Fibroblast of lung (primary cell): ENCODE data around the gene FXN. TPM values are rescaled to one million over a fixed set of nuclear protein-coding genes. Genes with fewer than 3 reads are reported as not detected.
"Not testable (repeated sequence)": the region's sequence is repeated elsewhere in the genome, so short reads cannot be mapped to it uniquely, and the experiment has no call there.

ENCODE experiments used
- DNase-seq, 2 donors: peaks; one replicate each; pipeline versions ENCODE4 v3.0.0 to v3.0.0-alpha.2; 2010; ENCODE audit warnings: low read depth in 2 of 2
- H2AFZ ChIP-seq: 2 replicates; pipeline ENCODE4 v1.5.1; 2012; ENCODE audit warnings: low read length, control low read depth, inconsistent platforms
- H3K27ac ChIP-seq: 2 replicates; pipeline ENCODE4 v1.5.1; 2011; ENCODE audit warnings: low read length, control low read depth; ENCODE audit not compliant: insufficient read depth
- H3K27me3 ChIP-seq: 2 replicates; pipeline ENCODE4 v1.5.1; 2011; ENCODE audit warnings: mild to moderate bottlenecking, low read length; ENCODE audit not compliant: control insufficient read depth, insufficient read depth
- H3K36me3 ChIP-seq: 2 replicates; pipeline ENCODE4 v1.5.1; 2011; ENCODE audit warnings: low read length; ENCODE audit not compliant: control insufficient read depth, insufficient read depth
- H3K4me1 ChIP-seq: 2 replicates; pipeline ENCODE4 v1.5.1; 2011; ENCODE audit warnings: low read length; ENCODE audit not compliant: control insufficient read depth, insufficient read depth; ENCODE audit errors: extremely low read depth
- H3K4me2 ChIP-seq: 2 replicates; pipeline ENCODE4 v1.5.1; 2011; ENCODE audit warnings: low read length, control low read depth; ENCODE audit not compliant: insufficient read depth; ENCODE audit errors: extremely low read depth
- H3K4me3 ChIP-seq, 4 experiments: fragments of 200-600 bp in 1 of 4; sonication (generic) in 1 of 4; replicated peaks in 1 of 4; 2 replicates each; pipeline ENCODE4 v1.5.1; 2011 to 2016; ENCODE audit warnings: low read length in 4 of 4, low read depth in 3 of 4, mild to moderate bottlenecking in 3 of 4, control low read depth in 2 of 4, inconsistent platforms in 1 of 4, mixed read lengths in 1 of 4; ENCODE audit not compliant: insufficient read depth in 1 of 4; ENCODE audit errors: control extremely low read depth in 1 of 4
- H3K79me2 ChIP-seq: 2 replicates; pipeline ENCODE4 v1.5.1; 2012; ENCODE audit warnings: mild to moderate bottlenecking, low read length, inconsistent platforms; ENCODE audit not compliant: control insufficient read depth, insufficient read depth
- H3K9ac ChIP-seq: 2 replicates; pipeline ENCODE4 v1.5.1; 2011; ENCODE audit warnings: mild to moderate bottlenecking, low read length, control low read depth; ENCODE audit not compliant: insufficient read depth
- H3K9me3 ChIP-seq: 2 replicates; pipeline ENCODE4 v1.5.1; 2012; ENCODE audit warnings: low read depth, low read length; ENCODE audit not compliant: control insufficient read depth, insufficient read depth
- H4K20me1 ChIP-seq: 2 replicates; pipeline ENCODE4 v1.5.1; 2011; ENCODE audit warnings: low read length; ENCODE audit not compliant: control insufficient read depth, insufficient read depth; ENCODE audit errors: extremely low read depth
- EZH2 ChIP-seq: IDR thresholded peaks from 2 replicates; pipeline ENCODE4 v1.5.1; 2012; ENCODE audit warnings: low read length, control low read depth, mild to moderate bottlenecking; ENCODE audit errors: missing control alignments
- polyA plus RNA-seq, 2 donors: library from polyadenylated mRNA; depleted of rRNA in 1 of 2; stranded (reverse) in 1 of 2; unstranded in 1 of 2; fragments of >200 nt; gene quantifications; 2 replicates each; pipeline ENCODE4 v1.2.1, GENCODE V29; 2011 to 2012; ENCODE audit warnings: missing spikeins in 1 of 2
- total RNA-seq: library from RNA; depleted of rRNA; stranded (reverse); fragments of >200 nt; gene quantifications from 2 replicates; pipeline ENCODE4 v1.2.1, GENCODE V29; 2014
- TF ChIP-seq, protein P1 (sequence below), 2 donors: IDR thresholded peaks in 1 of 2; conservative IDR thresholded peaks in 1 of 2; 1 replicate in 1 of 2; 2 replicates in 1 of 2; pipeline ENCODE4 v1.5.1; 2011 to 2012; ENCODE audit warnings: low read length in 2 of 2, control low read depth in 1 of 2, inconsistent platforms in 1 of 2, low read depth in 1 of 2, mild to moderate bottlenecking in 1 of 2

FXN gene
- total and polyA plus RNA-seq, 2 donors (not counting 1 experiment from before 2014, with no cell fraction given), result 0.99 to 21.6 TPM

DNA sequence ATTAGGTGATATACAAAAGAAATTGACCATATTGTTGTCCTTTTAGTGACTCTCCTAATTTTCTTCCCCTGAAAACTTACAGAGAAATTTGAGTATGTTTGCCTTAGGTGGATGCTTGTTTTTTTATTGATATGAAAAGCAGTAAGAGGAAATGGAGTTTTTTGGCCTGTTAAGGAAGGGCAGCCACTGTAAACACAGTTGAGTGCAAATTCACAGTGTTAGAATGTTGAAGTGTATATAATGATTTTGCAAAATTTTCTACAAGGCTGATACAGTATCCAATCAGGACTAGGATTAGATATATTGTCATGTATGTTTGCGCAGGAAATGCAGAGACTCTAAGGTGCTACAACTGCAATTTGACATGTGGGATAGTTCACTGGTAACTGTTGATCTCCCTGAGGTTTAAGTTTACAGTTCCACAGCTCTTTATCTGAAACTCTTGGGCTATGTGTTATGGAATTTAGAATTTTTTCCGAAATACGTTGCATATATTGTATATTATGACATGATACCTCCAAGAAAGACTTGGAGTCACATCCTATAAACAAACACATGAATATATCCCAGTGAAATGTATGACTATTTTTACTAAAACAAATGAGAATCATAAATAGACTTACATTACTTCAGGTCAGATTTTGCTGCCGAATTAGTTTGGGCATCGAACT, 62.5 kb downstream of the FXN start:
- peak in 1 of 2 donors; percentile 7 for DNase-seq
- H3K4me1 ChIP-seq, result no peaks in the 10 kb centered on the region
- no peaks in the 10 kb centered on the region for H3K36me3 ChIP-seq
- H2AFZ ChIP-seq, result no peak overlapping the region
- no peak overlapping the region for H3K4me2 ChIP-seq
- no peak for TF ChIP-seq EZH2
- TF ChIP-seq, protein P1, sequence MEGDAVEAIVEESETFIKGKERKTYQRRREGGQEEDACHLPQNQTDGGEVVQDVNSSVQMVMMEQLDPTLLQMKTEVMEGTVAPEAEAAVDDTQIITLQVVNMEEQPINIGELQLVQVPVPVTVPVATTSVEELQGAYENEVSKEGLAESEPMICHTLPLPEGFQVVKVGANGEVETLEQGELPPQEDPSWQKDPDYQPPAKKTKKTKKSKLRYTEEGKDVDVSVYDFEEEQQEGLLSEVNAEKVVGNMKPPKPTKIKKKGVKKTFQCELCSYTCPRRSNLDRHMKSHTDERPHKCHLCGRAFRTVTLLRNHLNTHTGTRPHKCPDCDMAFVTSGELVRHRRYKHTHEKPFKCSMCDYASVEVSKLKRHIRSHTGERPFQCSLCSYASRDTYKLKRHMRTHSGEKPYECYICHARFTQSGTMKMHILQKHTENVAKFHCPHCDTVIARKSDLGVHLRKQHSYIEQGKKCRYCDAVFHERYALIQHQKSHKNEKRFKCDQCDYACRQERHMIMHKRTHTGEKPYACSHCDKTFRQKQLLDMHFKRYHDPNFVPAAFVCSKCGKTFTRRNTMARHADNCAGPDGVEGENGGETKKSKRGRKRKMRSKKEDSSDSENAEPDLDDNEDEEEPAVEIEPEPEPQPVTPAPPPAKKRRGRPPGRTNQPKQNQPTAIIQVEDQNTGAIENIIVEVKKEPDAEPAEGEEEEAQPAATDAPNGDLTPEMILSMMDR (conservative IDR thresholded peaks at IDR 0.05 in 1 of 2, IDR thresholded peaks at IDR 0.05 in 1 of 2; ENCODE audit: low read depth in 1 of 2, low read length in 2 of 2), result no peak
- no peaks in the 10 kb centered on the region for H3K9me3 ChIP-seq
- H3K4me3 ChIP-seq, result no peak overlapping the region
- no peaks in the 10 kb centered on the region for H3K27me3 ChIP-seq
- H3K79me2 ChIP-seq, result no peaks in the 10 kb centered on the region
- H3K27ac ChIP-seq, result no peak overlapping the region
- no peaks in the 10 kb centered on the region for H4K20me1 ChIP-seq
- H3K9ac ChIP-seq, result no peak overlapping the region

DNA sequence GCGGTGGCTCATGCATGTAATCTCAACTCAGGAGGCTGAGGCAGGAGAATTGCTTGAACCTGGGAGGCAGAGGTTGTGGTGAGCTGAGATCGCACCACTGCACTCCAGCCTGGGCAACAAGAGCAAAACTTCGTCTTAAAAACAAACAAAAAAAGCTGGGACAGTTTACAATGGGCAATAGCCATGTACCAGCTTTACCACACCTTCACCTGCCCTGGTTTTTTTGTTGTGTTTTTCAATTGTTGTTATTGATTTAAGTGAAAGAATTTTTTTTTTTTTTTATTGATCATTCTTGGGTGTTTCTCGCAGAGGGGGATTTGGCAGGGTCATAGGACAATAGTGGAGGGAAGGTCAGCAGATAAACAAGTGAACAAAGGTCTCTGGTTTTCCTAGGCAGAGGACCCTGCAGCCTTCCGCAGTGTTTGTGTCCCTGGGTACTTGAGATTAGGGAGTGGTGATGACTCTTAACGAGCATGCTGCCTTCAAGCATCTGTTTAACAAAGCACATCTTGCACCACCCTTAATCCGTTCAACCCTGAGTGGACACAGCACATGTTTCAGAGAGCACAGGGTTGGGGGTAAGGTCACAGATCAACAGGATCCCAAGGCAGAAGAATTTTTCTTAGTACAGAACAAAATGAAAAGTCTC, 67.9 kb downstream of the FXN start:
- not testable (repeated sequence) for H3K27ac ChIP-seq, DNase-seq

DNA sequence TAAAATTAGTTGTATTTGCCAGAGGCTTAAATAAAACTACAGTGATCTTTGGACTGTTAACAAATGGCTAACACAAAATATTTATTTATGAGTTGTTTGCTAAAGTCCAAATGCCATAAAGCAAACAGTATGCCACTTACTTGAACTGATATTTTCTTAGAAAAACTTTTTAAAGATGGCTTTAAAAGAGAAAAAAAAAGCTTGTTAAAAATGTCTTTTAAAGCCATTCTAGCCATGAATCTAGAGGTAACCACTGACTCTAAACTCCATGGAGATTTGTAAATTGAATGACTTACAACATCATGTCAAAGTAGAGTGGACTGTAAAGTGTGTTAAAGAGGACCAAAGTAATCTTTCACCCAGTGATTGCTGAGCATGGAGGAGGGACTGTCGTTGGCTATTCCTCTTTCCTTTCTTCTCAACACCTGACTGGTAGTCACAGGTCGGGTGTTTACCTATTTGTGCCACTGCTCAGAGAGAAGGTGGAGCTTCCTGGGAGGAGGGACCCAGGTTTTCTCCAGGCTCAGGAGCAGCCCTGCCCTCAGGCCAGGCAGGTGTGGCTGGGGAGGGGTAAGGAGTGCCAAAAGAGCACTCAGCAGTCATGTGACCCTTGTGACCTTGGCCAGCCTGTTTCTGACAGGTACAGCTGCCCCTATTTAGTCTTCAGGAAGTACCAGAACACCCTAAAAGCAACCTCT, 69.4 kb downstream of the FXN start:
- TF ChIP-seq, protein P1 (conservative IDR thresholded peaks at IDR 0.05 in 1 of 2, IDR thresholded peaks at IDR 0.05 in 1 of 2; ENCODE audit: low read depth in 1 of 2, low read length in 2 of 2), result no peak
- no peak for TF ChIP-seq EZH2
- H3K9ac ChIP-seq, result no peak overlapping the region
- no peaks in the 10 kb centered on the region for H3K36me3 ChIP-seq
- no peaks in the 10 kb centered on the region for H3K27me3 ChIP-seq
- H4K20me1 ChIP-seq, result no peaks in the 10 kb centered on the region
- H3K4me2 ChIP-seq, result no peak overlapping the region
- no peaks in the 10 kb centered on the region for H3K79me2 ChIP-seq
- no peak overlapping the region for H2AFZ ChIP-seq
- H3K9me3 ChIP-seq, result no peaks in the 10 kb centered on the region
- no peak overlapping the region for H3K27ac ChIP-seq
- H3K4me3 ChIP-seq, result no peak overlapping the region
- no peak for DNase-seq
- no peaks in the 10 kb centered on the region for H3K4me1 ChIP-seq

More for the DNA sequence above, 67.9 kb downstream of the FXN start:
- not testable (repeated sequence) for H3K4me2 ChIP-seq, H3K36me3 ChIP-seq, H2AFZ ChIP-seq, H3K27me3 ChIP-seq, H3K9me3 ChIP-seq, H3K79me2 ChIP-seq, H3K9ac ChIP-seq, H3K4me1 ChIP-seq, H3K4me3 ChIP-seq, H4K20me1 ChIP-seq
